Measurements from ENCODE around the gene NLRP4. TPM values are rescaled to one million over a fixed set of nuclear protein-coding genes. Genes with fewer than 3 reads are reported as not detected.
"Not testable (repeated sequence)": the region's sequence is repeated elsewhere in the genome, so short reads cannot be mapped to it uniquely, and the experiment has no call there.

The NLRP4 gene
- total RNA-seq, 3 donors from 2014 or later = not detected

- Mint-ChIP-seq H3K4me1 (ENCODE audit: low read depth) (no peaks in the 10 kb centered on the region), H3K27me3 (ENCODE audit: low read depth) (peaks cover 6% of the 10 kb centered on the region), H3K9me3 (peaks cover 7% of the 10 kb centered on the region), H3K36me3 (ENCODE audit: insufficient read depth) (no peaks in the 10 kb centered on the region), H3K4me3 (no peak overlapping the region)
- DNase-seq = no peak
- ATAC-seq = no peak
Observed at GRCh38 chr19:55909801-55910200, 73.5 kb downstream of the NLRP4 start.

- DNase-seq (no peak), ATAC-seq (no peak)
- no peaks in the 10 kb centered on the region for H3K36me3 Mint-ChIP-seq (ENCODE audit: insufficient read depth)
- no peak overlapping the region for H3K4me3 Mint-ChIP-seq
- peaks cover 2% of the 10 kb centered on the region for H3K27me3 Mint-ChIP-seq (ENCODE audit: low read depth)
- H3K4me1 Mint-ChIP-seq (ENCODE audit: low read depth) = no peaks in the 10 kb centered on the region
- peaks cover 19% of the 10 kb centered on the region for H3K9me3 Mint-ChIP-seq
Observed at GRCh38 chr19:55912916-55913315, 76.6 kb downstream of the NLRP4 start.

GRCh38 chr19:55913643-55914268 lies 77.4 kb downstream of the NLRP4 start:
- DNase-seq (no peak), ATAC-seq (no peak)
- Mint-ChIP-seq H3K36me3 (ENCODE audit: insufficient read depth) (no peaks in the 10 kb centered on the region), H3K4me3 (no peak overlapping the region), H3K4me1 (ENCODE audit: low read depth) (no peaks in the 10 kb centered on the region), H3K9me3 (peaks cover 23% of the 10 kb centered on the region), H3K27me3 (ENCODE audit: low read depth) (peaks cover 2% of the 10 kb centered on the region)

GRCh38 chr19:55923556-55923955 lies 87.2 kb downstream of the NLRP4 start:
- Mint-ChIP-seq H3K9me3 (peaks cover 26% of the 10 kb centered on the region), H3K4me3 (no peak overlapping the region), H3K4me1 (ENCODE audit: low read depth) (no peaks in the 10 kb centered on the region), H3K27me3 (ENCODE audit: low read depth) (no peaks in the 10 kb centered on the region), H3K36me3 (ENCODE audit: insufficient read depth) (no peaks in the 10 kb centered on the region)
- no peak for DNase-seq
- no peak for ATAC-seq

- DNase-seq (no peak), ATAC-seq (no peak)
- no peak overlapping the region for H3K4me3 Mint-ChIP-seq
- H3K36me3 Mint-ChIP-seq (ENCODE audit: insufficient read depth) = no peaks in the 10 kb centered on the region
- peaks cover 17% of the 10 kb centered on the region for H3K9me3 Mint-ChIP-seq
- H3K4me1 Mint-ChIP-seq (ENCODE audit: low read depth) = no peaks in the 10 kb centered on the region
- H3K27me3 Mint-ChIP-seq (ENCODE audit: low read depth) = no peaks in the 10 kb centered on the region
Observed at GRCh38 chr19:55927991-55928390, 91.7 kb downstream of the NLRP4 start.

- DNase-seq; H3K4me1 Mint-ChIP-seq (ENCODE audit: low read depth); H3K27me3 Mint-ChIP-seq (ENCODE audit: low read depth); H3K4me3 Mint-ChIP-seq; ATAC-seq; H3K36me3 Mint-ChIP-seq (ENCODE audit: insufficient read depth): not testable (repeated sequence)
- peaks cover 16% of the 10 kb centered on the region for H3K9me3 Mint-ChIP-seq
Observed at GRCh38 chr19:55929258-55929657, 92.9 kb downstream of the NLRP4 start.

GRCh38 chr19:55930996-55931515 lies 94.7 kb downstream of the NLRP4 start:
- Mint-ChIP-seq H3K4me1 (ENCODE audit: low read depth) (no peaks in the 10 kb centered on the region), H3K36me3 (ENCODE audit: insufficient read depth) (no peaks in the 10 kb centered on the region), H3K9me3 (peaks cover 16% of the 10 kb centered on the region), H3K27me3 (ENCODE audit: low read depth) (peaks cover 3% of the 10 kb centered on the region), H3K4me3 (no peak overlapping the region)
- ATAC-seq (no peak), DNase-seq (no peak)

Other genes starting within 250 kb of the NLRP4 start
- 10 to 100 TPM; 31.4 to 35.5 (median 34.4) TPM for gene FIZ1, start 237.0 kb upstream of the NLRP4 start, total RNA-seq
- gene ZNF524, start 236.3 kb upstream of the NLRP4 start, total RNA-seq = 10 to 100 TPM; 12.5 to 12.6 (median 12.6) TPM
- 10 to 100 TPM; 14.5 to 15.9 (median 15.4) TPM for gene ZNF865, start 230.9 kb upstream of the NLRP4 start, total RNA-seq
- gene ZNF784, start 212.0 kb upstream of the NLRP4 start, total RNA-seq = 1 to 10 TPM; 3.3 to 3.4 (median 3.4) TPM
- gene ZNF580, start 195.5 kb upstream of the NLRP4 start, total RNA-seq = 10 to 100 TPM; 27.1 to 31.5 (median 28.5) TPM
- gene ZNF581, start 192.9 kb upstream of the NLRP4 start, total RNA-seq = 10 to 100 TPM; 46.2 to 54.1 (median 52.7) TPM
- gene CCDC106, start 188.3 kb upstream of the NLRP4 start, total RNA-seq = 1 to 10 TPM; 3.9 to 7.8 (median 4.8) TPM
- gene U2AF2, start 181.5 kb upstream of the NLRP4 start, total RNA-seq = 100 to 1,000 TPM; 467 to 532 (median 476) TPM
- 10 to 100 TPM; 55.0 to 61.4 (median 55.2) TPM for gene EPN1, start 161.3 kb upstream of the NLRP4 start, total RNA-seq
- gene NLRP9, start 98.1 kb upstream of the NLRP4 start, total RNA-seq = not detected
- not detected for gene RFPL4A, start 77.4 kb upstream of the NLRP4 start, total RNA-seq
- gene RFPL4AL1, start 67.4 kb upstream of the NLRP4 start, total RNA-seq = not detected
- under 1 TPM; 0.14 to 0.18 (median 0.18) TPM for gene NLRP11, start 4.5 kb upstream of the NLRP4 start, total RNA-seq
- not detected for gene NLRP13, start 95.8 kb downstream of the NLRP4 start, total RNA-seq
- not detected for gene NLRP8, start 111.3 kb downstream of the NLRP4 start, total RNA-seq
- not detected for gene NLRP5, start 150.2 kb downstream of the NLRP4 start, total RNA-seq